ENCODE measurements around the gene HIF1AN. TPM values are rescaled to one million over a fixed set of nuclear protein-coding genes. Genes with fewer than 3 reads are reported as not detected.

HIF1AN gene
- total RNA-seq, 4 donors from 2014 or later: 21.6 to 25.7 (median 24.0) TPM

DNA sequence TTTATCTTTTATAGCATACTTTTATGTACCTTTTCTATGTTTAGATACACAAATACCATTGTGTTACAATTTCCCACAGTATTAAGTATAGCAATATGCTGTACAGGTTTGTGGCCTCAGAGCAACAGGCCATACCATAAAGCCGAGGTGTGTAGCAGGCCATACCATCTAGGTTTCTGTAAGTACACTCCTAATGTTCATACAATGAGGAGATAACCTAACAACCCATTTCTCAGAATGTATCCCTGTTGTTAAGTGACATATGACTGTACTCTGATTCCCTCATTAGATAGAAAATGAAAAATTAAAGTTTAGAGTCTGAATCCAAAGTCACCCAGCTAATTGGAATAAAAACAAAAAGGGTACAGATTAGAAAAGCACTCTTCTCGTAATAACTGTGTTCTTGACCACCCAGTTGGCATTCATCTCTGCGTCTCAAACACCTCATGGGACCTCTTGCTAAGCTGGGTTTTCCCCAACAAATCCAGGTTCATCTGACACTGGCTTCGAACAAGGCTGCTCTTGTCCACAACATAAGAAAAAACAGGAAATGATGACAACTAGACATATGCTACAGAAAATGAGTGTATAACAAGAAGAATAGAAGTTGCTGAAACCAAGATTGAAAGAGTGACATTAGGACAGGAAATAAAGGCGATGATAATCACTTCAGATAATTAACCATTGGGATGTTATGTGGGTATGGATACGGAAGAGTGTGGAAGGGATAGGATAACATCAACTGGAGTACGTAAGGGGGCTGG is 7.4 kb upstream of the HIF1AN start:
- TF ChIP-seq POLR2A (IDR thresholded peaks at IDR 0.05): no peak

GRCh38 chr10:100528921-100529474 is 6.7 kb upstream of the HIF1AN start:
- peaks cover 21 to 25% of the 10 kb centered on the region in 2 donors for H3K4me1 ChIP-seq
- peak; percentile 46 to 62 for DNase-seq
- TF ChIP-seq, protein P1, sequence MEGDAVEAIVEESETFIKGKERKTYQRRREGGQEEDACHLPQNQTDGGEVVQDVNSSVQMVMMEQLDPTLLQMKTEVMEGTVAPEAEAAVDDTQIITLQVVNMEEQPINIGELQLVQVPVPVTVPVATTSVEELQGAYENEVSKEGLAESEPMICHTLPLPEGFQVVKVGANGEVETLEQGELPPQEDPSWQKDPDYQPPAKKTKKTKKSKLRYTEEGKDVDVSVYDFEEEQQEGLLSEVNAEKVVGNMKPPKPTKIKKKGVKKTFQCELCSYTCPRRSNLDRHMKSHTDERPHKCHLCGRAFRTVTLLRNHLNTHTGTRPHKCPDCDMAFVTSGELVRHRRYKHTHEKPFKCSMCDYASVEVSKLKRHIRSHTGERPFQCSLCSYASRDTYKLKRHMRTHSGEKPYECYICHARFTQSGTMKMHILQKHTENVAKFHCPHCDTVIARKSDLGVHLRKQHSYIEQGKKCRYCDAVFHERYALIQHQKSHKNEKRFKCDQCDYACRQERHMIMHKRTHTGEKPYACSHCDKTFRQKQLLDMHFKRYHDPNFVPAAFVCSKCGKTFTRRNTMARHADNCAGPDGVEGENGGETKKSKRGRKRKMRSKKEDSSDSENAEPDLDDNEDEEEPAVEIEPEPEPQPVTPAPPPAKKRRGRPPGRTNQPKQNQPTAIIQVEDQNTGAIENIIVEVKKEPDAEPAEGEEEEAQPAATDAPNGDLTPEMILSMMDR (IDR thresholded peaks at IDR 0.05 in 4 of 5, conservative IDR thresholded peaks at IDR 0.05 in 1 of 5): no peak
- peak; percentile 7 to 26 for TF ChIP-seq POLR2A (IDR thresholded peaks at IDR 0.05)
- peak overlapping the region; percentile 77 to 98 (median 86) for H3K4me3 ChIP-seq
- H3K27ac ChIP-seq: peak overlapping the region; percentile 86 to 97 (median 94)
- in situ Hi-C loops (cut with MboI; ENCODE audit: low sequenced_read_pairs in 4 of 4): no loop called here
- ATAC-seq: peak; percentile 75 to 79
- peaks cover 0 to 33% of the 10 kb centered on the region in 2 donors for H3K36me3 ChIP-seq
- intact Hi-C loops (cut with DNase I; ENCODE audit: low total_unique reads): no loop called here
- no peaks in the 10 kb centered on the region for H3K9me3 ChIP-seq
- no peaks in the 10 kb centered on the region for H3K27me3 ChIP-seq

More for the DNA sequence above, 7.4 kb upstream of the HIF1AN start:
- ATAC-seq: no peak
- Histone ChIP-seq H3K4me3 (peak overlapping the region; percentile 77 to 98 (median 86)), H3K27ac (peak overlapping the region; percentile 86 to 97 (median 94)), H3K27me3 (no peaks in the 10 kb centered on the region), H3K4me1 (peaks cover 21 to 25% of the 10 kb centered on the region in 2 donors), H3K9me3 (no peaks in the 10 kb centered on the region), H3K36me3 (peaks cover 0 to 40% of the 10 kb centered on the region in 2 donors)
- no peak for DNase-seq
- intact Hi-C loops (cut with DNase I; ENCODE audit: low total_unique reads): no loop called here
- in situ Hi-C loops (cut with MboI; ENCODE audit: low sequenced_read_pairs in 4 of 4): no loop called here

- intact Hi-C loops (cut with DNase I; ENCODE audit: low total_unique reads): loop anchor here (10.0 kb wide), 1 partner anchor 1285 kb away; the partner anchor contains the start of gene OGA
- Histone ChIP-seq H3K36me3 (peaks cover 0 to 26% of the 10 kb centered on the region in 2 donors), H3K4me1 (peaks cover 21 to 25% of the 10 kb centered on the region in 2 donors), H3K4me3 (peak within 1 kb of the TSS; percentile 77 to 98 (median 86)), H3K9me3 (no peaks in the 10 kb centered on the region), H3K27me3 (no peaks in the 10 kb centered on the region), H3K27ac (peak within 1 kb of the TSS; percentile 86 to 97 (median 94))
- DNase-seq (peak; percentile 78 to 88), ATAC-seq (peak; percentile 88 to 89)
- TF ChIP-seq, protein P1 (IDR thresholded peaks at IDR 0.05 in 4 of 5, conservative IDR thresholded peaks at IDR 0.05 in 1 of 5): no peak
- TF ChIP-seq POLR2A (IDR thresholded peaks at IDR 0.05): peak; percentile 77 to 83
- in situ Hi-C loops (cut with MboI; ENCODE audit: low sequenced_read_pairs in 4 of 4): no loop called here
Observed at GRCh38 chr10:100529475-100530298, 6.1 kb upstream of the HIF1AN start, which contains the start of gene NDUFB8. Gene NDUFB8 (minus strand): TSS chr10:100529871. CDS start chr10:100529851, 20 bp downstream.

DNA sequence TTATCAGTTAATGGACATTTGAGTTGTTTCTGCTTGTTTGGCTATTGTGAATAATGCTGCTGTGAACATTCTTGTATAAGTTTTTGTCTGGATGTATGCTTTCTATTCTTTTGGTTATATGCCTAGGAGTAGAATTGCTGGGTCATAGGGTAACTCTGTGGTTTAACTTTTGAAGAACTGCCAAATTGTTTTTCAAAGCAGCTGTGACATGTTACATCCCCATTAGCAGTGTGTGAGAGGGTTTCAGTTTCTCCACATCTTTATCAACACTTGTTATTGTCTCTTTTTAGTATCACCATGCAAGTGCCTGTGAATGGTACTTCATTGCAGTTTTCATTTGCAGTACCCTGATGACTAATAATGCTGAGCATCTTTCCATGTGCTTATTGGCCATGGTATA is 4.0 kb upstream of the HIF1AN start:
- peaks cover 27 to 37% of the 10 kb centered on the region in 2 donors for H3K4me1 ChIP-seq
- H3K27ac ChIP-seq: no peak overlapping the region
- in situ Hi-C loops (cut with MboI; ENCODE audit: low sequenced_read_pairs in 4 of 4): no loop called here
- TF ChIP-seq, protein P1 (IDR thresholded peaks at IDR 0.05 in 4 of 5, conservative IDR thresholded peaks at IDR 0.05 in 1 of 5): no peak
- TF ChIP-seq POLR2A (IDR thresholded peaks at IDR 0.05): no peak
- intact Hi-C loops (cut with DNase I; ENCODE audit: low total_unique reads): loop anchor here (10.0 kb wide), 1 partner anchor 1283 kb away; the partner anchor contains the start of gene OGA
- no peak for ATAC-seq
- no peak for DNase-seq
- peaks cover 0 to 6% of the 10 kb centered on the region in 2 donors for H3K36me3 ChIP-seq
- no peak overlapping the region for H3K4me3 ChIP-seq
- H3K9me3 ChIP-seq: no peaks in the 10 kb centered on the region
- no peaks in the 10 kb centered on the region for H3K27me3 ChIP-seq
